Tibial nerve (tissue), 4 donors: ENCODE data around the gene DGUOK.

ENCODE experiments used
- EP300 ChIP-seq, 2 donors: sonication (generic); formaldehyde crosslinking; IDR thresholded peaks; one replicate each; pipeline ENCODE4 v1.6.1; 2017; ENCODE audit warnings: antibody characterized with exemption in 2 of 2, mild to moderate bottlenecking in 1 of 2
- POLR2A ChIP-seq, 2 donors: fragments of 450-650 bp; IDR thresholded peaks; one replicate each; pipeline ENCODE4 v1.6.1; 2017; ENCODE audit warnings: antibody characterized with exemption in 2 of 2, mild to moderate bottlenecking in 2 of 2, moderate library complexity in 2 of 2
- TF ChIP-seq, protein P1 (sequence below), 5 experiments: fragments of 200-600 bp in 3 of 5; fragments of 450-650 bp in 2 of 5; sonication (generic) in 3 of 5; IDR thresholded peaks; one replicate each; pipeline ENCODE4 v1.5.1; 2016 to 2019; ENCODE audit warnings: antibody characterized with exemption in 5 of 5, mild to moderate bottlenecking in 3 of 5, moderate library complexity in 2 of 5

DNA sequence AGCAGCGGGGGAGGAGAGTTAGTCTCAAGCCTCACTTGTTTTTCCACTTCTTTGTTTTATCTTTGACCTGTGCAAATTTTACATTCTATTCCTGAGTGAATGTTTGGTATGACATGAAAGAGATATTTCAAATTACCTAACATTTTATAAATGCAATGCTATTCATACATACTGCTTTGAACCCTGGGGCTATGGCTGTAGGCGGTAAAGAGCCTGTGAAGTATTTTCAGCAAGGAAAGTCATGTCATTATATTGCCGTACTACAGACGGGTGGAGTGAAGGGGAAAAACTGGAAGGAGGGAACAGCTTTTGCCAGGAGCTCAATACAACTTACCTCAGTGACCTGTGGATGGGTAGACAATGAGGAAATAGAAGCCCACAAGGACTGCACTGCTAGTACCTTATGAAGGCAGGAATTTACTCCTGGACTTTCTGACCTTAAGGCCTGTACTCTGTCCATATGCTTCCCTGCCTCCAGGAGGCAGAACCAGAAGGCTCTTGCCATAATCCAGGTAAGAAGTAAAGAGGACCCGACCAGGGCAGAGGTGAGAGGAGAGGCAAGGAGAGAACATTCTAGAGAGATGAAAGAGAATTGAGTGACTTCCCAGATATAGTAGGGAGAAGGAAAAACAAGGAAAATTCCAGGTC lies 29.7 kb downstream of the DGUOK start:
- TF ChIP-seq POLR2A (IDR thresholded peaks at IDR 0.05) (no peak), EP300 (IDR thresholded peaks at IDR 0.05) (no peak)
- TF ChIP-seq, protein P1, sequence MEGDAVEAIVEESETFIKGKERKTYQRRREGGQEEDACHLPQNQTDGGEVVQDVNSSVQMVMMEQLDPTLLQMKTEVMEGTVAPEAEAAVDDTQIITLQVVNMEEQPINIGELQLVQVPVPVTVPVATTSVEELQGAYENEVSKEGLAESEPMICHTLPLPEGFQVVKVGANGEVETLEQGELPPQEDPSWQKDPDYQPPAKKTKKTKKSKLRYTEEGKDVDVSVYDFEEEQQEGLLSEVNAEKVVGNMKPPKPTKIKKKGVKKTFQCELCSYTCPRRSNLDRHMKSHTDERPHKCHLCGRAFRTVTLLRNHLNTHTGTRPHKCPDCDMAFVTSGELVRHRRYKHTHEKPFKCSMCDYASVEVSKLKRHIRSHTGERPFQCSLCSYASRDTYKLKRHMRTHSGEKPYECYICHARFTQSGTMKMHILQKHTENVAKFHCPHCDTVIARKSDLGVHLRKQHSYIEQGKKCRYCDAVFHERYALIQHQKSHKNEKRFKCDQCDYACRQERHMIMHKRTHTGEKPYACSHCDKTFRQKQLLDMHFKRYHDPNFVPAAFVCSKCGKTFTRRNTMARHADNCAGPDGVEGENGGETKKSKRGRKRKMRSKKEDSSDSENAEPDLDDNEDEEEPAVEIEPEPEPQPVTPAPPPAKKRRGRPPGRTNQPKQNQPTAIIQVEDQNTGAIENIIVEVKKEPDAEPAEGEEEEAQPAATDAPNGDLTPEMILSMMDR (IDR thresholded peaks at IDR 0.05) = no peak
